Esophagus (tissue), 2 donors: ENCODE data around the gene SMDT1. TPM values are rescaled to one million over a fixed set of nuclear protein-coding genes. Genes with fewer than 3 reads are reported as not detected.
"Not testable (repeated sequence)": the region's sequence is repeated elsewhere in the genome, so short reads cannot be mapped to it uniquely, and the experiment has no call there.

Experiments used
- H3K27ac ChIP-seq, 2 donors: one replicate each; pipeline ENCODE4 v1.5.1; 2013; ENCODE audit warnings: low read depth in 2 of 2, mild to moderate bottlenecking in 2 of 2, inconsistent platforms in 1 of 2, low read length in 1 of 2, moderate library complexity in 1 of 2
- H3K27me3 ChIP-seq, 2 donors: one replicate each; pipeline ENCODE4 v1.6.1; 2013; ENCODE audit warnings: low read length in 2 of 2, control low read depth in 1 of 2, mild to moderate bottlenecking in 1 of 2; ENCODE audit not compliant: insufficient read depth in 2 of 2, control insufficient read depth in 1 of 2
- H3K36me3 ChIP-seq, 2 donors: one replicate each; pipeline ENCODE4 v1.6.1; 2013; ENCODE audit warnings: low read length in 1 of 2; ENCODE audit not compliant: control insufficient read depth in 2 of 2, insufficient read depth in 2 of 2
- H3K4me1 ChIP-seq, 2 donors: one replicate each; pipeline ENCODE4 v1.6.1; 2013; ENCODE audit warnings: low read length in 1 of 2; ENCODE audit not compliant: control insufficient read depth in 2 of 2, insufficient read depth in 2 of 2
- H3K4me3 ChIP-seq, 2 donors: one replicate each; pipeline ENCODE4 v1.5.1; 2013; ENCODE audit warnings: low read length in 2 of 2, mild to moderate bottlenecking in 2 of 2, low read depth in 1 of 2, moderate library complexity in 1 of 2
- H3K9me3 ChIP-seq, 2 donors: one replicate each; pipeline ENCODE4 v1.6.1; 2013; ENCODE audit warnings: mild to moderate bottlenecking in 2 of 2, low read depth in 1 of 2, low read length in 1 of 2, moderate library complexity in 1 of 2; ENCODE audit not compliant: control insufficient read depth in 2 of 2, insufficient read depth in 1 of 2
- WGBS, 2 donors: extraction: QIAGEN DNeasy Blood & Tissue Kit; methylation state at CpG; one replicate each; pipeline ENCODE4 v1.1.7; 2013; 5-methylcytosine and 5-hydroxymethylcytosine counted together
- polyA plus RNA-seq, 2 donors: library from polyadenylated mRNA; stranded (reverse); fragments of 200-250 nt; gene quantifications; one replicate each; pipeline ENCODE4 v1.2.3, GENCODE V29; 2013
- donor health status: healthy with polysubstance abuse.
- donor health status: Bipolar disorder and iron deficiency.

SMDT1 gene
- polyA plus RNA-seq, 2 donors, result 111 to 116 TPM

DNA sequence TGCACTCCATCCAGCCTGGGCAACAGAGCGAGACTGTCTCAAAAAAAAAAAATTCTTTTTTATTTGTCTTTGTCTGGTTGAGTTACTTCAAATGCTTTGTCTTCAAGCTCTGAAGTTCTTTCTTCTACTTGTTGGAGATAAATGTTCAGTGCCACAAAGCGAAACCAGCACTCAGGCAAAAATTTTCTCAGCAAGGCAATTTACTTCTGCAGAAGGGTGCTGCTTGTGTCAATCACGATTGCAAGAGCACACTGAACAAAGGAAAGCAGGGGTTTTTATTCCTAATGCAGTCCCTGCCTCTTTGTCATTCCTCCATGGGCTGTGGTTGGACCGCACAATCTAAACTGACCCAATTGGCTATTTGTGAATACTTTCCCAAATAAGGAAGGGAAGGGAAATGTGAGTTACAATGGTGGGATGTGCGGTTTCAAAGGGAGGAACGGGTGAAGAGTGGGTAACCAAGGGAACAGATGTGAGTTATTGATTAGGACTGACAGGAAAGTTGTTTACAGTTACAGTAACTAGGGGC lies 24.9 kb downstream of the SMDT1 start:
- H3K27me3 ChIP-seq, H3K9me3 ChIP-seq, H3K36me3 ChIP-seq, H3K27ac ChIP-seq, H3K4me1 ChIP-seq, H3K4me3 ChIP-seq: not testable (repeated sequence)
- WGBS, 2 donors, result 92 to 94% methylated on average over 6 of the region's 6 CpGs

- WGBS, 2 donors, result 82 to 84% methylated on average over 18 of the region's 18 CpGs
- no peak overlapping the region for H3K4me3 ChIP-seq
- H3K4me1 ChIP-seq, result no peaks in the 10 kb centered on the region
- peaks cover 0 to 5% of the 10 kb centered on the region in 2 donors for H3K9me3 ChIP-seq
- no peaks in the 10 kb centered on the region for H3K27me3 ChIP-seq
- no peaks in the 10 kb centered on the region for H3K36me3 ChIP-seq
- H3K27ac ChIP-seq, result no peak overlapping the region
Measured at GRCh38 chr22:42108848-42109247, 29.3 kb downstream of the SMDT1 start.

DNA sequence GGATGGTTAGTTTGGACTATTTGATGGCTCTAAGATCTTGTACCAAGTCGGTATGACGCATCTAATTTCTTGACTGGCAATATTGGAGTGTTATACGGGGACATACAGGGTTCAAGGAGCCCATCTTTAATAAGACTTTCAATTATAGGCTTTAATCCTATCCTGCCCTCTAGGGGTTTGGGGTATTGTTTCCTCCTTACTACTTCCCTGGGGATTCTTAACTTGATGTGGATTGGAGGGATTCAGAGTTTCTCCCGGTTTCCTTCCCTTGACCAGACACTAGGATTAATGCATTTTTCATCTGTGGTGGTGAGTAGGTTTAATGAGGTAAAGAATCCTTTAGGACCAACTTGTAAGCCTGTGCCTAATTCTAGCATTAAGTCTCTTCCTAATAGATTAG lies 32.3 kb downstream of the SMDT1 start:
- Histone ChIP-seq H3K36me3 (no peaks in the 10 kb centered on the region), H3K27ac (no peak overlapping the region), H3K27me3 (no peaks in the 10 kb centered on the region), H3K4me1 (no peaks in the 10 kb centered on the region), H3K4me3 (no peak overlapping the region), H3K9me3 (peaks cover 0 to 7% of the 10 kb centered on the region in 2 donors)
- 55 to 81% methylated on average over 4 of the region's 4 CpGs for WGBS, 2 donors

- H3K36me3 ChIP-seq, H3K4me1 ChIP-seq, H3K27ac ChIP-seq, H3K27me3 ChIP-seq, H3K4me3 ChIP-seq, H3K9me3 ChIP-seq: not testable (repeated sequence)
- WGBS, 2 donors, result 29 to 45% methylated on average over 4 of the region's 4 CpGs
Measured at GRCh38 chr22:42112793-42113192, 33.3 kb downstream of the SMDT1 start.

DNA sequence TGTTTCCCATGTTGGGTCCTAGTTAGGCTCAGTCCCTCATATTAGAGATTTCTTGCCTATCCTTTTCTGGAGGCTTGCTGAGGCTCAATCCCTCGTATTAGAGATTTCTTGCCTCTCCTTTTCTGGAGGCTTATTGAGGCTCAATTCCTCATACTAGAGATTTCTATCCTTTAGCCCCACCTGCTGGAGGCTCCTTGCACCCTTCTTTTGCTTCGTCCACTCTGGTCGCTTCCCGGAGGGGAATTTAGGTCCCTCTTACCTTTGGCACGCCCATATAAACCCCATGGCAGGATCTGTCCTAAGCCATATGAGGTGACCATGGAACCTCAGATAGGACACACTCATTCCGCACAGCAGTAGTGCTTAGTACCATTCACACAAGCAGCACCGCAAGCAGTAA lies 35.2 kb downstream of the SMDT1 start:
- Histone ChIP-seq H3K36me3 (no peaks in the 10 kb centered on the region), H3K9me3 (peaks cover 0 to 7% of the 10 kb centered on the region in 2 donors), H3K4me1 (no peaks in the 10 kb centered on the region), H3K27ac (no peak overlapping the region), H3K4me3 (no peak overlapping the region), H3K27me3 (no peaks in the 10 kb centered on the region)
- 90 to 93% methylated on average over 7 of the region's 7 CpGs for WGBS, 2 donors

- not testable (repeated sequence) for H3K4me3 ChIP-seq, H3K36me3 ChIP-seq, H3K27me3 ChIP-seq, H3K4me1 ChIP-seq, H3K9me3 ChIP-seq
- WGBS, 2 donors, result 80 to 88% methylated on average over 6 of the region's 6 CpGs
- peak overlapping the region in 1 of 2 donors; percentile 3 for H3K27ac ChIP-seq
Measured at GRCh38 chr22:42115420-42115830, 35.9 kb downstream of the SMDT1 start.

- Histone ChIP-seq H3K27me3 (no peaks in the 10 kb centered on the region), H3K4me1 (no peaks in the 10 kb centered on the region), H3K27ac (no peak overlapping the region), H3K4me3 (no peak overlapping the region), H3K36me3 (no peaks in the 10 kb centered on the region), H3K9me3 (peaks cover 0 to 7% of the 10 kb centered on the region in 2 donors)
- 88 to 91% methylated on average over 4 of the region's 4 CpGs for WGBS, 2 donors
Measured at GRCh38 chr22:42116848-42117424, 37.4 kb downstream of the SMDT1 start.

DNA sequence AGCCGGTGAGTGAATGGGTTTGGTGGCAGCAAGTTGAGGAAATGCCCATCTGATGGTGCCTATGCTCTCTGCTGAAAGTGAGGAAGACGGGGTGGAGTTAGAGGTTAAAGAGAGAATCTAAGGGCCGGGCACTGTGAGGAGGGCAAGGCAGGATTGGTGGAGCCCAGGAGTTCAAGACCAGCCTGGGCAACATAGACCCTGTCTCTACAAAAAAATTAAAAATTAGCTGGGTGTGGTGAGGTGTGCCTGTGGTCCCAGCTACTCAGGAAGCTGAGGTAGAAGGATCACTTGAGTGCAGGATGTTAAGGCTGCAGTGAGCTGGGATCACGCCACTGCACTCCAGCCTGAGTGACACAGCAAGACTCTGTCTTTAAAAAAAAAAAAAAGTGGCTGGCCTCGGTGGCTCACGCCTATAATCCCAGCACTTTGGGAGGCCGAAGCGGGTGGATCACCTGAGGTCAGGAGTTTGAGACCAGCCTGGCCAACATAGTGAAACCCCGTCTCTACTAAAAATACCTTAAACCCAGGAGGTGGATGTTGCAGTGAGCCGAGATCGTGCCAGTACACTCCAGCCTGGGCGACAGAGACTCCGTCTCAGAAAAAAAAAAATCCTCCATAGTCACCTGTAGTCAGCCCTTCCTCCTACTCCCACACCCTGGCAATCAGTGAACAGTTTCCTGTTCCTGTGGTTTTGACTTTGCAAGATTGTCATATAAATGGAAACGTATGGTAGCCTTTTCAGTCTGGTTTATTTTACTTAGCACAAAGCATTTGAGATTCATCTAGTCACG lies 40.9 kb downstream of the SMDT1 start:
- H3K27ac ChIP-seq, H3K27me3 ChIP-seq, H3K36me3 ChIP-seq, H3K4me1 ChIP-seq, H3K4me3 ChIP-seq, H3K9me3 ChIP-seq: not testable (repeated sequence)
- WGBS, 2 donors, result 66 to 74% methylated on average over 15 of the region's 15 CpGs

- not testable (repeated sequence) for H3K4me3 ChIP-seq, H3K27ac ChIP-seq, H3K27me3 ChIP-seq, H3K36me3 ChIP-seq, H3K4me1 ChIP-seq, H3K9me3 ChIP-seq
- no CpG with 5 or more reads among the region's 4 CpGs for WGBS, 2 donors
Measured at GRCh38 chr22:42123529-42123928, 44.0 kb downstream of the SMDT1 start.

DNA sequence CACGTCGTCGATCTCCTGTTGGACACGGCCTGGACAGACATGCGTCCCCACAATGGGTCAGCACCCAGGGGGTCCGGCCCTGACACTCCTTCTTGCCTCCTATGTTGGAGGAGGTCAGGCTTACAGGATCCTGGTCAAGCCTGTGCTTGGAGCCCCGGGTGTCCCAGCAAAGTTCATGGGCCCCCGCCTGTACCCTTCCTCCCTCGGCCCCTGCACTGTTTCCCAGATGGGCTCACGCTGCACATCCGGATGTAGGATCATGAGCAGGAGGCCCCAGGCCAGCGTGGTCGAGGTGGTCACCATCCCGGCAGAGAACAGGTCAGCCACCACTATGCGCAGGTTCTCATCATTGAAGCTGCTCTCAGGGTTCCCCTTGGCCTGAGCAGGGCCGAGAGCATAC lies 48.1 kb downstream of the SMDT1 start:
- H3K4me1 ChIP-seq, result peaks cover 0 to 3% of the 10 kb centered on the region in 2 donors
- no peak overlapping the region for H3K27ac ChIP-seq
- H3K9me3 ChIP-seq, result no peaks in the 10 kb centered on the region
- H3K36me3 ChIP-seq, result no peaks in the 10 kb centered on the region
- 88 to 91% methylated on average over 16 of the region's 16 CpGs for WGBS, 2 donors
- H3K27me3 ChIP-seq, result no peaks in the 10 kb centered on the region
- no peak overlapping the region for H3K4me3 ChIP-seq
